HCT116 (cell line): ENCODE results near the gene BCL11B. TPM values are rescaled to one million over a fixed set of nuclear protein-coding genes. Genes with fewer than 3 reads are reported as not detected.

ENCODE experiments used
- ATAC-seq: fragments of 200-7000 bp; cut with Tn5 transposase; 2 replicates; pipeline ENCODE4 v1.9.1; 2020; ENCODE audit warnings: mild to moderate bottlenecking, moderate library complexity
- BruUV-seq: library from RNA; stranded (reverse); fragments of 400-500 nt; replicated peaks from 2 replicates; lab custom pipeline; 2021; lab: Mats Ljungman, UMichigan
- CTCF ChIA-PET: fragments of 300-600 bp; sonication (Branson Sonifier 250); formaldehyde crosslinking; loops from one replicate; lab custom pipeline; 2021; ENCODE audit warnings: antibody characterized with exemption; lab: Charles Lee
- POLR2A ChIA-PET: fragments of 300-600, 350-600 bp; sonication (Branson Sonifier 250); formaldehyde crosslinking; loops from one replicate; lab custom pipeline; 2021; ENCODE audit warnings: antibody characterized with exemption; lab: Charles Lee
- RAD21 ChIA-PET, 2 experiments: fragments of 300-600 bp; sonication (Branson Sonifier 250); formaldehyde crosslinking; loops; one replicate each; lab custom pipeline; 2023; ENCODE audit warnings: low total read pairs in 2 of 2; ENCODE audit not compliant: uncharacterized antibody in 2 of 2, unreplicated experiment in 2 of 2, low non-redundant PET in 1 of 2; lab: Charles Lee
- DNase-seq: peaks from one replicate; pipeline ENCODE4 v3.0.0-alpha.2; 2010; ENCODE audit warnings: low read depth, low spot score
- H2AFZ ChIP-seq: fragments of 200-600 bp; shearing (Covaris generic), sonication (generic); 2 replicates; pipeline ENCODE4 v1.6.1; 2017; ENCODE audit warnings: low read depth, mixed run types, mixed read lengths, antibody characterized with exemption, low read length; ENCODE audit not compliant: poor library complexity, severe bottlenecking
- H3K27ac ChIP-seq: 2 replicates; pipeline ENCODE4 v1.5.1; 2012; ENCODE audit warnings: low read depth, low read length
- H3K27me3 ChIP-seq: fragments of 200-600 bp; sonication (generic); 2 replicates; pipeline ENCODE4 v1.6.1; 2016; ENCODE audit warnings: mixed run types, low read length, mixed read lengths; ENCODE audit not compliant: insufficient read depth
- H3K36me3 ChIP-seq, 2 experiments: fragments of 200-500 bp in 1 of 2; fragments of 200-600 bp in 1 of 2; sonication (Bioruptor generic) in 1 of 2; sonication (generic) in 1 of 2; 2 replicates each; pipeline versions ENCODE4 v1.5.1 to v1.6.1; 2014 to 2016; ENCODE audit warnings: low read length in 2 of 2, inconsistent platforms in 1 of 2, mixed read lengths in 1 of 2, mixed run types in 1 of 2; ENCODE audit not compliant: insufficient read depth in 2 of 2, control insufficient read depth in 1 of 2
- H3K4me1 ChIP-seq, 2 experiments: fragments of 200-600 bp in 1 of 2; sonication (generic) in 1 of 2; 2 replicates each; pipeline versions ENCODE4 v1.5.1 to v1.6.1; 2012 to 2017; ENCODE audit warnings: low read length in 2 of 2, inconsistent platforms in 1 of 2, mild to moderate bottlenecking in 1 of 2, mixed read lengths in 1 of 2, mixed run types in 1 of 2, moderate library complexity in 1 of 2; ENCODE audit not compliant: insufficient read depth in 2 of 2, control insufficient read depth in 1 of 2
- H3K4me2 ChIP-seq: fragments of 200-600 bp; sonication (generic); 2 replicates; pipeline ENCODE4 v1.6.1; 2017; ENCODE audit warnings: mixed run types, low read length, mixed read lengths
- H3K4me3 ChIP-seq, 2 experiments: fragments of 200-600 bp in 1 of 2; sonication (generic) in 1 of 2; replicated peaks in 1 of 2; 2 replicates each; pipeline ENCODE4 v1.5.1; 2011 to 2016; ENCODE audit warnings: low read length in 2 of 2, control low read depth in 1 of 2, low read depth in 1 of 2, mild to moderate bottlenecking in 1 of 2, mixed read lengths in 1 of 2, mixed run types in 1 of 2
- H3K79me2 ChIP-seq: fragments of 200-600 bp; sonication (generic); 2 replicates; pipeline ENCODE4 v1.6.1; 2017; ENCODE audit warnings: mild to moderate bottlenecking, mixed run types, low read length, moderate library complexity, mixed read lengths; ENCODE audit not compliant: insufficient read depth
- H3K9ac ChIP-seq: fragments of 200-600 bp; sonication (generic); 2 replicates; pipeline ENCODE4 v1.6.1; 2016; ENCODE audit warnings: low read length, mixed read lengths
- H3K9me2 ChIP-seq: fragments of 200-600 bp; sonication (generic), shearing (Covaris generic); 2 replicates; pipeline ENCODE4 v1.6.1; 2017; ENCODE audit warnings: mixed run types, mild to moderate bottlenecking, moderate library complexity; ENCODE audit not compliant: insufficient read depth
- H3K9me3 ChIP-seq, 2 experiments: fragments of 200-500 bp in 1 of 2; fragments of 200-600 bp in 1 of 2; sonication (Bioruptor generic) in 1 of 2; sonication (generic) in 1 of 2; 2 replicates each; pipeline ENCODE4 v1.6.1; 2014 to 2017; ENCODE audit warnings: low read length in 2 of 2, mixed read lengths in 2 of 2, inconsistent platforms in 1 of 2, low read depth in 1 of 2, mild to moderate bottlenecking in 1 of 2, mixed run types in 1 of 2, moderate library complexity in 1 of 2; ENCODE audit not compliant: control insufficient read depth in 1 of 2, insufficient read depth in 1 of 2
- H4K20me1 ChIP-seq: fragments of 200-600 bp; sonication (generic), shearing (Covaris generic); 2 replicates; pipeline ENCODE4 v1.6.1; 2017; ENCODE audit warnings: mixed run types, mild to moderate bottlenecking, moderate library complexity; ENCODE audit not compliant: insufficient read depth
- ATF3 ChIP-seq: IDR thresholded peaks from 2 replicates; pipeline ENCODE4 v1.6.1; 2012
- CBX3 ChIP-seq: IDR thresholded peaks from 2 replicates; pipeline ENCODE4 v1.6.1; 2012; ENCODE audit warnings: low read depth
- CEBPB ChIP-seq: IDR thresholded peaks from 2 replicates; pipeline ENCODE4 v1.6.1; 2012; ENCODE audit warnings: low read depth
- CTCF ChIP-seq, 3 experiments: fragments of 200-600 bp in 1 of 3; sonication (generic) in 1 of 3; IDR thresholded peaks in 2 of 3; conservative IDR thresholded peaks in 1 of 3; 2 replicates each; pipeline ENCODE4 v1.5.1; 2012 to 2017; ENCODE audit warnings: low read depth in 2 of 3, low read length in 2 of 3, antibody characterized with exemption in 1 of 3, borderline replicate concordance in 1 of 3, control low read depth in 1 of 3, mild to moderate bottlenecking in 1 of 3, mixed read lengths in 1 of 3, mixed run types in 1 of 3, moderate library complexity in 1 of 3; ENCODE audit not compliant: insufficient read depth in 1 of 3
- EGR1 ChIP-seq: IDR thresholded peaks from 2 replicates; pipeline ENCODE4 v1.6.1; 2012; ENCODE audit warnings: low read depth
- ELF1 ChIP-seq: IDR thresholded peaks from 2 replicates; pipeline ENCODE4 v1.6.1; 2012; ENCODE audit warnings: low read depth, borderline replicate concordance
- EZH2phosphoT487 ChIP-seq: fragments of 200-600 bp; IDR thresholded peaks from 2 replicates; pipeline ENCODE4 v1.6.1; 2018; ENCODE audit warnings: antibody characterized with exemption, borderline replicate concordance
- FOSL1 ChIP-seq: IDR thresholded peaks from 2 replicates; pipeline ENCODE4 v1.6.1; 2012; ENCODE audit warnings: low read depth
- JUND ChIP-seq: IDR thresholded peaks from 2 replicates; pipeline ENCODE4 v1.6.1; 2012
- POLR2A ChIP-seq: IDR thresholded peaks from 2 replicates; pipeline ENCODE4 v1.7.0; 2011; ENCODE audit warnings: borderline replicate concordance; ENCODE audit not compliant: insufficient read depth, insufficient read length; ENCODE audit errors: extremely low read depth
- POLR2AphosphoS5 ChIP-seq: IDR thresholded peaks from 2 replicates; pipeline ENCODE4 v1.6.1; 2011; ENCODE audit warnings: mild to moderate bottlenecking, low read depth, low read length, moderate library complexity
- RAD21 ChIP-seq: IDR thresholded peaks from 2 replicates; pipeline ENCODE4 v1.6.1; 2012; ENCODE audit warnings: low read depth, mild to moderate bottlenecking
- REST ChIP-seq: IDR thresholded peaks from 2 replicates; pipeline ENCODE4 v1.6.1; 2012; ENCODE audit warnings: low read depth
- SIN3A ChIP-seq: IDR thresholded peaks from 2 replicates; pipeline ENCODE4 v1.6.1; 2012; ENCODE audit warnings: low read depth
- SRF ChIP-seq: IDR thresholded peaks from 2 replicates; pipeline ENCODE4 v1.6.1; 2012; ENCODE audit warnings: low read depth
- TCF7L2 ChIP-seq: IDR thresholded peaks from 2 replicates; pipeline ENCODE4 v1.7.0; 2011; ENCODE audit warnings: borderline replicate concordance, inconsistent platforms; ENCODE audit not compliant: insufficient read depth, insufficient read length; ENCODE audit errors: extremely low read depth
- YY1 ChIP-seq: IDR thresholded peaks from 2 replicates; pipeline ENCODE4 v1.6.1; 2011; ENCODE audit warnings: low read length, low read depth, moderate library complexity, mild to moderate bottlenecking; ENCODE audit not compliant: insufficient replicate concordance; ENCODE audit errors: extremely low read depth
- ZBTB33 ChIP-seq: IDR thresholded peaks from 2 replicates; pipeline ENCODE4 v1.6.1; 2011; ENCODE audit warnings: mild to moderate bottlenecking, low read length, moderate library complexity; ENCODE audit not compliant: insufficient replicate concordance; ENCODE audit errors: extremely low read depth
- ZFX ChIP-seq: fragments of 450-650 bp; IDR thresholded peaks from 2 replicates; pipeline ENCODE4 v1.6.1; 2017
- ZNF274 ChIP-seq: fragments of 200-500 bp; sonication (Bioruptor generic); IDR thresholded peaks from 2 replicates; pipeline ENCODE4 v1.6.1; 2014; ENCODE audit warnings: mild to moderate bottlenecking, low read depth, low read length, inconsistent platforms
- intact Hi-C: fragments of 100-400 bp; cut with micrococcal nuclease; formaldehyde crosslinking; loops from 2 replicates; pipeline ENCODE4 v1.10.0; 2022
- total RNA-seq: library from RNA; stranded (reverse); gene quantifications from one replicate; pipeline ENCODE4 v1.2.1, GENCODE V29; 2021; ENCODE audit not compliant: unreplicated experiment

The BCL11B gene
- total RNA-seq, 1 experiment from 2014 or later: 1.1 TPM

GRCh38 chr14:99247101-99247729 lies 24.8 kb downstream of the BCL11B start:
- Histone ChIP-seq H3K79me2 (no peaks in the 10 kb centered on the region), H3K4me1 (peaks cover 14 to 18% of the 10 kb centered on the region in 2 experiments), H2AFZ (no peak overlapping the region), H3K9me3 (no peaks in the 10 kb centered on the region), H3K36me3 (no peaks in the 10 kb centered on the region), H4K20me1 (no peaks in the 10 kb centered on the region), H3K27ac (no peak overlapping the region)
- CTCF ChIA-PET: no interaction called here
- intact Hi-C loops: no loop called here
- no peak for TF ChIP-seq SRF
- no peak for TF ChIP-seq ZBTB33
- TF ChIP-seq YY1: no peak
- no peak for TF ChIP-seq ELF1
- TF ChIP-seq POLR2A: no peak
- no peak for TF ChIP-seq ZNF274
- TF ChIP-seq POLR2AphosphoS5: no peak
- TF ChIP-seq JUND: no peak
- no peak for TF ChIP-seq EGR1
- no peak for TF ChIP-seq CEBPB
- TF ChIP-seq CTCF (IDR thresholded peaks at IDR 0.05 in 2 of 3, conservative IDR thresholded peaks at IDR 0.05 in 1 of 3; ENCODE audit: borderline replicate concordance in 1 of 3, insufficient read depth in 1 of 3, low read depth in 2 of 3, low read length in 2 of 3): no peak
- no peak for TF ChIP-seq CBX3
- TF ChIP-seq RAD21: no peak
- TF ChIP-seq REST: no peak
- no peak for TF ChIP-seq ATF3
- TF ChIP-seq SIN3A: no peak
- no peak for TF ChIP-seq FOSL1
- TF ChIP-seq ZFX: no peak
- TF ChIP-seq EZH2phosphoT487: no peak
- TF ChIP-seq TCF7L2: no peak
- TF ChIP-seq, all 23 proteins: peak for 0
- ChIA-PET POLR2A (no interaction called here), RAD21 (no interaction called here)
- H3K9me2 ChIP-seq: no peaks in the 10 kb centered on the region
- H3K9ac ChIP-seq: no peak overlapping the region
- no peak for ATAC-seq
- DNase-seq: no peak
- no TSS peak for BruUV-seq
- H3K27me3 ChIP-seq: no peaks in the 10 kb centered on the region; the same call in 1 of the 2 replicates
- H3K4me2 ChIP-seq: no peak overlapping the region
- H3K4me3 ChIP-seq: no peak overlapping the region
